KBM-7 (cell line): Measurements from ENCODE around the gene TAF9.
"Not testable (repeated sequence)": the region's sequence is repeated elsewhere in the genome, so short reads cannot be mapped to it uniquely, and the experiment has no call there.

Experiments used
- DNase-seq: peaks from one replicate; pipeline ENCODE4 v3.0.0-alpha.2; 2015
- in situ Hi-C: fragments of 300-500 bp; cut with MboI; formaldehyde crosslinking; loops from 2 replicates; pipeline ENCODE4 v1.14.3; 2020; ENCODE audit warnings: low sequenced_read_pairs, low pct_unique_long_range_greater_than_20kb, mixed read lengths

TAF9 gene

GRCh38 chr5:69369340-69370121 lies at the start of gene TAF9, which contains the start of the genes AK6 and RAD17:
TAF9 (minus strand) TSS chr5:69369520; CDS start chr5:69365737, 3,783 bp downstream.
AK6 (minus strand) TSS chr5:69369520; CDS start chr5:69369490, 30 bp downstream.
RAD17 (plus strand) TSS chr5:69369818; CDS start chr5:69372209, 2,391 bp downstream.
- peak; percentile 95 for DNase-seq
- in situ Hi-C loops = no loop called here

- no peak for DNase-seq
- in situ Hi-C loops = no loop called here
Observed at GRCh38 chr5:69418554-69418953, 49.2 kb upstream of the TAF9 start.

- in situ Hi-C loops = no loop called here
- no peak for DNase-seq
Observed at GRCh38 chr5:69416699-69417098, 47.4 kb upstream of the TAF9 start.

- in situ Hi-C loops = no loop called here
- no peak for DNase-seq
Observed at GRCh38 chr5:69416180-69416579, 46.9 kb upstream of the TAF9 start.

GRCh38 chr5:69415584-69415958 lies 46.3 kb upstream of the TAF9 start:
- DNase-seq = no peak
- in situ Hi-C loops = no loop called here

GRCh38 chr5:69414885-69415583 lies 45.7 kb upstream of the TAF9 start, which contains the start of gene MARVELD2:
MARVELD2 (plus strand) TSS chr5:69415116; CDS start chr5:69419386, 4,270 bp downstream.
- in situ Hi-C loops = no loop called here
- DNase-seq = no peak

GRCh38 chr5:69404659-69405330 lies 35.5 kb upstream of the TAF9 start:
- in situ Hi-C loops = no loop called here
- peak; percentile 33 for DNase-seq

GRCh38 chr5:69378376-69378775 lies 9.1 kb upstream of the TAF9 start:
- no peak for DNase-seq
- in situ Hi-C loops = no loop called here

- no peak for DNase-seq
- in situ Hi-C loops = no loop called here
Observed at GRCh38 chr5:69374911-69375446, 5.7 kb upstream of the TAF9 start.

- in situ Hi-C loops = no loop called here
- DNase-seq = no peak
Observed at GRCh38 chr5:69372394-69372793, 3.1 kb upstream of the TAF9 start.

- DNase-seq = peak; percentile 16
- in situ Hi-C loops = not testable (repeated sequence)
Observed at GRCh38 chr5:69370335-69370734, 1.0 kb upstream of the TAF9 start.

GRCh38 chr5:69368458-69369339 lies 621 bp downstream of the TAF9 start:
- peak; percentile 53 for DNase-seq
- in situ Hi-C loops = no loop called here

- in situ Hi-C loops = no loop called here
- peak; percentile 22 for DNase-seq
Observed at GRCh38 chr5:69367697-69368279, 1.5 kb downstream of the TAF9 start.

- in situ Hi-C loops = no loop called here
- no peak for DNase-seq
Observed at GRCh38 chr5:69364850-69365249, 4.5 kb downstream of the TAF9 start.

GRCh38 chr5:69364414-69364813 lies 4.9 kb downstream of the TAF9 start:
- DNase-seq = peak; percentile 51
- in situ Hi-C loops = no loop called here

GRCh38 chr5:69360442-69360841 lies 8.9 kb downstream of the TAF9 start:
- in situ Hi-C loops = no loop called here
- no peak for DNase-seq

GRCh38 chr5:69359699-69360098 lies 9.6 kb downstream of the TAF9 start:
- DNase-seq = no peak
- in situ Hi-C loops = no loop called here

GRCh38 chr5:69350664-69351063 lies 18.7 kb downstream of the TAF9 start:
- in situ Hi-C loops = no loop called here
- DNase-seq = no peak
